Mesendoderm (in vitro differentiated cells): Measurements from ENCODE around the gene TMCC3.

Experiments used
- DNase-seq: peaks from one replicate; pipeline ENCODE4 v3.0.0; 2013
- H2AK5ac ChIP-seq: 2 replicates; pipeline ENCODE4 v1.6.1; 2013; ENCODE audit warnings: low read length, inconsistent platforms
- H2BK120ac ChIP-seq: 2 replicates; pipeline ENCODE4 v1.6.1; 2013; ENCODE audit warnings: low read depth, mild to moderate bottlenecking, low read length, moderate library complexity, mixed read lengths
- H2BK15ac ChIP-seq: replicated peaks from 2 replicates; pipeline ENCODE4 v1.6.1; 2013; ENCODE audit warnings: low read depth, mild to moderate bottlenecking, moderate library complexity
- H2BK5ac ChIP-seq: 2 replicates; pipeline ENCODE4 v1.6.1; 2013; ENCODE audit warnings: low read length, inconsistent platforms
- H3K18ac ChIP-seq: 2 replicates; pipeline ENCODE4 v1.6.1; 2013; ENCODE audit warnings: mild to moderate bottlenecking, low read length, mixed read lengths
- H3K23ac ChIP-seq: one replicate; pipeline ENCODE4 v1.6.1; 2013; ENCODE audit warnings: low read length
- H3K27ac ChIP-seq: 2 replicates; pipeline ENCODE4 v1.5.1; 2013; ENCODE audit warnings: low read depth, mild to moderate bottlenecking, inconsistent platforms, low read length, moderate library complexity
- H3K27me3 ChIP-seq: 2 replicates; pipeline ENCODE4 v1.6.1; 2013; ENCODE audit warnings: low read length, control low read depth, mild to moderate bottlenecking, inconsistent platforms; ENCODE audit not compliant: insufficient read depth, poor library complexity
- H3K36me3 ChIP-seq: 2 replicates; pipeline ENCODE4 v1.6.1; 2013; ENCODE audit warnings: low read length, inconsistent platforms; ENCODE audit not compliant: control insufficient read depth, insufficient read depth
- H3K4ac ChIP-seq: one replicate; pipeline ENCODE4 v1.6.1; 2013; ENCODE audit warnings: low read depth, mild to moderate bottlenecking, low read length, moderate library complexity
- H3K4me1 ChIP-seq: 2 replicates; pipeline ENCODE4 v1.6.1; 2013; ENCODE audit warnings: low read depth, low read length, inconsistent platforms; ENCODE audit not compliant: control insufficient read depth
- H3K4me2 ChIP-seq: 2 replicates; pipeline ENCODE4 v1.6.1; 2013; ENCODE audit warnings: low read length
- H3K4me3 ChIP-seq: 2 replicates; pipeline ENCODE4 v1.5.1; 2013; ENCODE audit warnings: mild to moderate bottlenecking, low read length
- H3K56ac ChIP-seq: one replicate; pipeline ENCODE4 v1.6.1; 2013; ENCODE audit warnings: low read length
- H3K79me1 ChIP-seq: 2 replicates; pipeline ENCODE4 v1.6.1; 2013; ENCODE audit warnings: low read length, inconsistent platforms
- H3K79me2 ChIP-seq: 2 replicates; pipeline ENCODE4 v1.6.1; 2013; ENCODE audit warnings: mild to moderate bottlenecking, low read length; ENCODE audit not compliant: control insufficient read depth, insufficient read depth
- H3K9ac ChIP-seq: 2 replicates; pipeline ENCODE4 v1.6.1; 2013; ENCODE audit warnings: low read length, inconsistent platforms
- H4K5ac ChIP-seq: one replicate; pipeline ENCODE4 v1.6.1; 2013; ENCODE audit warnings: low read length
- H4K8ac ChIP-seq: one replicate; pipeline ENCODE4 v1.6.1; 2013; ENCODE audit warnings: low read depth, mild to moderate bottlenecking, control low read depth, low read length, moderate library complexity
- WGBS: extraction: QIAGEN DNeasy Blood & Tissue Kit; methylation state at CpG from one replicate; pipeline ENCODE4 v1.1.7; 2013; ENCODE audit warnings: low lambda C conversion rate, missing lambda C conversion rate; ENCODE audit not compliant: insufficient coverage; ENCODE audit errors: extremely low coverage; 5-methylcytosine and 5-hydroxymethylcytosine counted together

Gene TMCC3

DNA sequence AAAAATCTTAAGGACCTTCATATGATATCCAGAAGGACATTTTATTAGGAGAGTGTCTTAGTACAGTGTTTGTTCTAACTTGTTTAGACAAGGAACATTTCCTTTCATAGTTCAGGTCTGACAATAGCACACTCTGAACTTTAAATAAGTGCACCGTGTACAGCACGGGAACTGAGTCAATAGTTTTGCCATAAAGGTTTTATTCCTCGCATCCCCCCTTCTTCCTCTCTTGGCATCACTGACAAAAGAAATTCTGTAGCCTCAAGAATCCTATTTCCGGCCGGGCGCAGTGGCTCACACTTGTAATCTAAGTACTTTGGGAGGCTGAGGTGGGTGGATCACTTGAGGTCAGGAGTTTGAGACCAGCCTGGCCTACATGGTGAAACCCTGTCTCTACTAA, 58.3 kb downstream of the TMCC3 start:
- no CpG with 5 or more reads among the region's 6 CpGs for WGBS
- no peak overlapping the region for H2BK15ac ChIP-seq
- no peak overlapping the region for H2AK5ac ChIP-seq

DNA sequence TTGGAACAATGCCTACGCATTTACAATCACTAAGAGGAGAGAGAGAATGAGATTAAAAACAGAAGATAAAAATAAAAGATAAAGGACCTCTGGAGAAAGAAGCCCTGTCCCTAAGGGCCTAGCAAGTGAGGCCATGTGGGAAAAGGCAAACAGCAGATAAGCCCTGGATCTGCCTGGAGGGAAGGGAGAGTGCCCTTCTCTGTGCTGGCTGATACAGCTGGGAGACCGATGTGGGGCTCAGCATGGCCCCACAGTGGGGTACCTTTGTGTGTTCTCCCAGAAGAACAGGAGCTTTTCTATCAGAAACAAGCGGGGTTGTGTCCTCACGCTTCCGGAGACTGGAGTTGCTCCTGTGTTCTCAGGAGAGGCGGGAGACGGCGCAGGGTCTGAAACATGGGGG, 59.9 kb downstream of the TMCC3 start:
- Histone ChIP-seq H4K8ac (no peak overlapping the region), H3K9ac (no peak overlapping the region), H4K5ac (no peak overlapping the region), H2BK120ac (no peak overlapping the region), H3K36me3 (no peaks in the 10 kb centered on the region), H3K27ac (no peak overlapping the region), H3K4me2 (no peak overlapping the region), H3K27me3 (no peaks in the 10 kb centered on the region), H2AK5ac (no peak overlapping the region), H2BK15ac (no peak overlapping the region), H3K4ac (no peak overlapping the region), H3K56ac (no peak overlapping the region), H2BK5ac (no peak overlapping the region), H3K23ac (no peak overlapping the region), H3K79me2 (no peaks in the 10 kb centered on the region), H3K4me1 (no peaks in the 10 kb centered on the region), H3K4me3 (no peak overlapping the region), H3K18ac (no peak overlapping the region), H3K79me1 (no peaks in the 10 kb centered on the region)
- WGBS, result no CpG with 5 or more reads among the region's 8 CpGs
- peak; percentile 64 for DNase-seq

More for the DNA sequence above, 58.3 kb downstream of the TMCC3 start:
- no peaks in the 10 kb centered on the region for H3K4me1 ChIP-seq
- no peak overlapping the region for H3K18ac ChIP-seq
- no peak overlapping the region for H3K56ac ChIP-seq
- no peak overlapping the region for H3K27ac ChIP-seq
- no peaks in the 10 kb centered on the region for H3K36me3 ChIP-seq
- H3K9ac ChIP-seq, result no peak overlapping the region
- H3K79me2 ChIP-seq, result no peaks in the 10 kb centered on the region
- no peak overlapping the region for H3K23ac ChIP-seq
- no peaks in the 10 kb centered on the region for H3K79me1 ChIP-seq
- no peak overlapping the region for H2BK120ac ChIP-seq
- H3K4me3 ChIP-seq, result no peak overlapping the region
- no peak overlapping the region for H3K4ac ChIP-seq
- H2BK5ac ChIP-seq, result no peak overlapping the region
- H4K5ac ChIP-seq, result no peak overlapping the region
- H3K27me3 ChIP-seq, result no peaks in the 10 kb centered on the region
- no peak for DNase-seq
- H3K4me2 ChIP-seq, result no peak overlapping the region
- H4K8ac ChIP-seq, result no peak overlapping the region

DNA sequence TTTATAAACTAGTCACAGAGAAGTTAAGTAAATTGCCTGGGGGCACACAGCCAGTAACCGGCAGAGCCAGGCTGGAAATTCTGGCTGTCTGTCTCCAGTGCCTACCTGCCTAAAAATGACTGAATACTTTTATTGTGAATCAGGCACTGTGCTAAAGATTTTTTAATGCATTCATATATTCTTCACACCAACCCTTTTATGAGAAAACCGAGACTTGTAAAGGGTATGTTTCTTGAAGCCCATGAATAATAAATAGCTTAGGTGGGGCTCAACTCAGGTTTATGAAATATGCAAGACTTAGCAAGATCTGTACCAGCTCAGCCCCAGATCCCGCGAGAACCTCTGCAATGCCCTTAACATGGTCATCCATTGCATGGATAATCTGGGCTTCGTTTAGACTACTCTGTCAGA, 60.8 kb downstream of the TMCC3 start:
- Histone ChIP-seq H3K79me1 (no peaks in the 10 kb centered on the region), H4K5ac (no peak overlapping the region), H3K27ac (no peak overlapping the region), H3K4me1 (no peaks in the 10 kb centered on the region), H3K18ac (no peak overlapping the region), H3K36me3 (no peaks in the 10 kb centered on the region), H4K8ac (no peak overlapping the region), H3K56ac (no peak overlapping the region), H3K23ac (no peak overlapping the region), H3K4ac (no peak overlapping the region), H3K4me2 (no peak overlapping the region), H3K79me2 (no peaks in the 10 kb centered on the region), H2BK5ac (no peak overlapping the region), H2BK120ac (no peak overlapping the region), H2BK15ac (no peak overlapping the region), H3K4me3 (no peak overlapping the region), H2AK5ac (no peak overlapping the region), H3K9ac (no peak overlapping the region), H3K27me3 (no peaks in the 10 kb centered on the region)
- no peak for DNase-seq
- no CpG with 5 or more reads among the region's 5 CpGs for WGBS

DNA sequence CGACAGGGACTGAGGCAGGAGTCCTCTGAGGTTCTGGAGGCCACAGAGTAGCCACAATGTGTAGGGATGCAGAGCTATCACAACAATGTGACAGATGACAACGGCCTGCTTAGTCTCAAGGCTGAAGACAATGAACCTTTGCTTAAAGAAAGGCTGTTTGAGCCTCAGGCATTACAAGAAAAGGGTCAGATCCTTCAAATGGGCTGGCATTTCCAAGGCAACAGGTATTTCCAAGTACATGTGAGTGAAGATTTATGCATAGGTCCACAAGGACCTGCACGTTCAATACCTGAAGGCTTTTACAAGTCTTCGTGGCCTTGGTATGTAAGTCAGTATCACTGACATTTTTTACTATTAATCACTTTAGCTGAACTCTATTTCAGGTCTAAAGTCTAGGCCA, 62.0 kb downstream of the TMCC3 start:
- Histone ChIP-seq H2BK120ac (no peak overlapping the region), H3K18ac (no peak overlapping the region), H3K23ac (no peak overlapping the region), H3K36me3 (no peaks in the 10 kb centered on the region), H4K8ac (no peak overlapping the region), H3K79me1 (no peaks in the 10 kb centered on the region), H3K9ac (no peak overlapping the region), H3K4me3 (no peak overlapping the region), H2AK5ac (no peak overlapping the region), H3K56ac (no peak overlapping the region), H3K4me2 (no peak overlapping the region), H3K79me2 (no peaks in the 10 kb centered on the region), H2BK5ac (no peak overlapping the region), H4K5ac (no peak overlapping the region), H3K4ac (no peak overlapping the region), H3K4me1 (no peaks in the 10 kb centered on the region), H3K27ac (no peak overlapping the region), H2BK15ac (no peak overlapping the region), H3K27me3 (no peaks in the 10 kb centered on the region)
- DNase-seq, result peak; percentile 34
- no CpG with 5 or more reads among the region's 4 CpGs for whole genome bisulfite sequencing

DNA sequence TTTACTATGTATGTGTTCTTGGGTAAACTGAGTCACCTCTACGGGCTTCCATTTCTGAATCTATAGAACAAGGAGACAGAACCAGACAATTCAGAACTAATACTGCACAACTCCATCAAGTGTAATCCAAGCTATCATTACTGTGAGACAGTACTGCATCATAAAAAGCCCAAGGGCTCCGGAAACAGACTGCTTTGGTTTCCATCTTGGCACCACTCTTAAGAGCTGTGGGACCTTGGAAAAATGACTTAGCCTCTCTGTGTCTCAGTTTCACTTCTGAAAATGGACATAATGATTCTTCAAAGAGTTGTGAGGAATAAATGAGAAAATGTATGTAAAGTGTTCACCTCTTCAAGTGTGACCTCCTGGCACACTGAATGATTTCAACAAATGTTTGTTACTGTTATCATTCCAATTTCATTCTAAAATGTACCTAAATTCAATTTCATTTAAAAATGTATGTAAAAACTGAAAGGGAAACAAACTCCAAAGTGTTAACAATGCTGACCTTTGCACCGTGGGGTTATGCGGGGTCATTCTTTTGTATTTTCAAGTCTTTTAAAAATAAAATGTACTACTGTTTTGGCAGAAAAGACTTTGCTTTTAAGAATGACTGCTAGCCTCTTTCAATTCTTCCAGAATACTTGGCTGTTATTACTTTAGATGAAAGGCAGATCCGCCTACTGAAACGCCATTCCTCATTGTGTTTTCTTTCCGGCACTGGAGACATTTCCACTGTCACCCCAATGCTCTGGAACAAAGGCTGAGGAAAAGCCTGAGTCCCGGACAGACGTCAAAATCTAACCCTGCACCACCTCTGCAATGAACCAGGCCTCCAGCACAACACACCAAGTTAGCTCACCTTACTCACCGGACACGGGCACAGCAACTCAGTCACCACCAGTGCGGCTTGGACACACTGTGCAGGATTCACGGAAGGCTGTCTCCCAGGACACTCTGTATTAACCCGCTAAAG, 62.8 kb downstream of the TMCC3 start:
- H3K79me2 ChIP-seq, result no peaks in the 10 kb centered on the region
- no peaks in the 10 kb centered on the region for H3K36me3 ChIP-seq
- no peak overlapping the region for H3K4me3 ChIP-seq
- no peaks in the 10 kb centered on the region for H3K79me1 ChIP-seq
- no peaks in the 10 kb centered on the region for H3K4me1 ChIP-seq
- H3K18ac ChIP-seq, result no peak overlapping the region
- no peak overlapping the region for H3K56ac ChIP-seq
- no peak overlapping the region for H3K27ac ChIP-seq
- no peak overlapping the region for H2BK15ac ChIP-seq
- H2BK120ac ChIP-seq, result no peak overlapping the region
- H3K9ac ChIP-seq, result no peak overlapping the region
- H2BK5ac ChIP-seq, result no peak overlapping the region
- no peak overlapping the region for H3K23ac ChIP-seq
- H2AK5ac ChIP-seq, result no peak overlapping the region
- H3K27me3 ChIP-seq, result no peaks in the 10 kb centered on the region
- no peak for DNase-seq
- no CpG with 5 or more reads among the region's 14 CpGs for WGBS
- H4K8ac ChIP-seq, result no peak overlapping the region
- no peak overlapping the region for H3K4me2 ChIP-seq
- no peak overlapping the region for H3K4ac ChIP-seq
- H4K5ac ChIP-seq, result no peak overlapping the region
